ENCODE measurements around the gene MYH15.

DNA sequence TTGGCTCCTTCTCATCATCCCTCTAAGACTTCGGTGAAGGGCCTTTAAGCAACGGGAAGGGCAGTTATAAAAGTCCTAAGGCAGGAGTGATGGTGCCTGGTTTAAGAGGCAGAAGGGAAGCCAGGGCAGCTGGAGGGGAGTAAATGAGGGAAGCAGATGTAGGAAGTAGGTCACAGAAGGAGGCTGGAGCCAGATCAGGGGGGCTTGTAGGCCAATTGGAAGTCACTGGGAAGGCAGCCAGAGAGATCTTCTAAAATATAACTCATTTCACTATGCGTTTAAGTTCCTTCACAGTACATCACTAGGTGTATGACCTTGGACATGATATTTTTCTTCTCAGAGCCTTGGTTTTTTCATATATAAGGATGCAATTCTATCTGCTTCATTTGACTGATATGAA lies 94.7 kb downstream of the MYH15 start:
- no peak for TF ChIP-seq POLR2A (IDR thresholded peaks at IDR 0.05)
- TF ChIP-seq, protein P1, sequence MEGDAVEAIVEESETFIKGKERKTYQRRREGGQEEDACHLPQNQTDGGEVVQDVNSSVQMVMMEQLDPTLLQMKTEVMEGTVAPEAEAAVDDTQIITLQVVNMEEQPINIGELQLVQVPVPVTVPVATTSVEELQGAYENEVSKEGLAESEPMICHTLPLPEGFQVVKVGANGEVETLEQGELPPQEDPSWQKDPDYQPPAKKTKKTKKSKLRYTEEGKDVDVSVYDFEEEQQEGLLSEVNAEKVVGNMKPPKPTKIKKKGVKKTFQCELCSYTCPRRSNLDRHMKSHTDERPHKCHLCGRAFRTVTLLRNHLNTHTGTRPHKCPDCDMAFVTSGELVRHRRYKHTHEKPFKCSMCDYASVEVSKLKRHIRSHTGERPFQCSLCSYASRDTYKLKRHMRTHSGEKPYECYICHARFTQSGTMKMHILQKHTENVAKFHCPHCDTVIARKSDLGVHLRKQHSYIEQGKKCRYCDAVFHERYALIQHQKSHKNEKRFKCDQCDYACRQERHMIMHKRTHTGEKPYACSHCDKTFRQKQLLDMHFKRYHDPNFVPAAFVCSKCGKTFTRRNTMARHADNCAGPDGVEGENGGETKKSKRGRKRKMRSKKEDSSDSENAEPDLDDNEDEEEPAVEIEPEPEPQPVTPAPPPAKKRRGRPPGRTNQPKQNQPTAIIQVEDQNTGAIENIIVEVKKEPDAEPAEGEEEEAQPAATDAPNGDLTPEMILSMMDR (IDR thresholded peaks at IDR 0.05), result no peak
